GM21360 (cell line): ENCODE results near the gene TNS1.
"Not testable (repeated sequence)": the region's sequence is repeated elsewhere in the genome, so short reads cannot be mapped to it uniquely, and the experiment has no call there.

Experiments used
- ATAC-seq: cut with Tn5 transposase; IDR thresholded peaks from one replicate; pipeline ENCODE4 v1.9.1; 2021; ENCODE audit warnings: mild to moderate bottlenecking, moderate library complexity; ENCODE audit not compliant: unreplicated experiment

Gene TNS1

DNA sequence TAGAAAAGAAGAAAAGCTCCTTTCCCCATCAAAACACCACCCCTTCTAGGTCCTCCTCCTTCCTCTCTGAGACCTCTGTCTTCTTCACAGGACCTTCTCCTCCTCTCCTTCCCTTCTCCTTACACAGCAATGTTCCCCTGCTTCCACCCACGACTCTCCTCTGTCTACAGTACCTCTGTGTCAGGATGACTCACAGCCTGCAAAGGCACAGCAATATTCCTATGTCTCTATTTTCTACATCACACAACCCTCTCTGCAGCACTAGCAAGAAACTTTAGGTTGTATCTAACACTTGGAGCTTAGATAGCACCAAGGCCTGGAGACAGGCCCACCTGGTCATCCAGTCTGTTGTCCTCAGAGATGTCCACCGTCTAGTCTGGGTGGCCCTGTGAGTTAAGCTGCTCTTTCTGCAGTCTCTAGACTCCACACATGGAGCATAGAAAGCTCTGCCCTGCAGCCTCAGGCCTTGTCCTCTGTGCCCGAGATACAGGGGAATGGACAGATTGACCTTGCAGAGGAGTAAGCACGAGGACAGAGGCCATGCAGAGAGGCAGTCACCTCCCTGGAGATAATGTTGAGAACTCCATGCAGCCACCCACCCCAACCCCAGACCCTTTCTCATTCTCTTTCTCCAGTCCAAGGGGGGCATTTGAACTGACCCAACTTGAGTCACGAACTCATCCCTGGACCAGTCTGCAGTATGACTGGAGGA is 212.0 kb downstream of the TNS1 start:
- no peak for ATAC-seq

DNA sequence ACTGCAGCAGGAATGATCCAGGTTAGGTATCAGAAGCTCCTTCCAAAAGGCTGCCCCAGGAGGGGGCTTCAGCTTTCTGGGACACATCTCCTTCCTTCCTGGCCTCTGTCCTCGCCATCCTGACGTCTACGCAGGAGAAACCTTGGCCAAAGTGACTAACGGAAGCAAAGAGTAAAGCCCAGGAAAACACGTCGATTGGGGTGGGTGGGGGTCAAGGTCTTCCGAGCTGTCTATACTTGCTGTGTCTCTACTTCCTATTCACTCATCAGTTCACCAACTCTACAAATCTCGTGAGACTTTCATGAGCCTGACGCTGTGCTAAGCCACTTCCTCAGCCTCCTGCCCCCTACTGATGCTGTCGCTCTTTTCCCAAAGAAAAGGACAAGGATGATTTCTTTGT is 212.6 kb downstream of the TNS1 start:
- ATAC-seq, result no peak

GRCh38 chr2:217789736-217790181 is 213.0 kb downstream of the TNS1 start:
- no peak for ATAC-seq

- no peak for ATAC-seq
These were observed 213.6 kb downstream of the TNS1 start for GRCh38 chr2:217789003-217789735.

DNA sequence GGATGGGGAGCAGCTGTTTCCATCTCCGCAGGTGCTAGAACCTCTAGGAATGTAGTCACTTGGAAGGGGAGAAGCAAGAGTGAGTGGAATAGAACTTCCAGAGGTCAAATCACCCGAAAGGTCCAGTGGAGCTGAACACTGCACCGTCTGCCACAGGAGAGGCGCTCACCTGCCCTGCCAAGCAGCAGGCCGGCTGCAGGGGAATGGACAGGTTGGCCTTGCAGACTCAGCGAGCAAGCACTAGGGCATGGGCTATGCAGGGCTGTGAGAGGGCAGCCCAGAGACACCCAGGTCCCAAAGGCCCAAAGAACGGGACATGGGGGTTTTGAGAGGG is 214.2 kb downstream of the TNS1 start:
- no peak for ATAC-seq

- ATAC-seq, result no peak
These were observed 215.5 kb downstream of the TNS1 start for GRCh38 chr2:217787160-217787877.

DNA sequence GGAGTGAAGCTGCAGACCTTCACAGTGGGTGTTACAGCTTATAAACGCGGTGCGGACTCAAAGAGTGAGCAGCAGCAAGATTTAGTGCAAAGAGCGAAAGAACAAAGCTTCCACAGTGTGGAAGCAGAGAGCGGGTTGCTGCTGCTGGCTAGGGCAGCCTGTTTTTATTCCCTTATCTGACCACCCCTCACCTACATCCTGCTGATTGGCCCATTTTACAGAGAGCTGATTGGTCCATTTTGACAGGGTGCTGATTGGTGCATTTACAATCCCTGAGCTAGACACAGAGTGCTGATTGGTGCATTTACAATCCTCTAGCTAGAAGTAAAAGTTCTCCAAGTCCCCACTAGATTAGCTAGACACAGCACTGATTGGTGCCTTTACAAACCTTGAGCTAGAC is 216.2 kb downstream of the TNS1 start:
- ATAC-seq, result not testable (repeated sequence)

- ATAC-seq, result no peak
These were observed 217.2 kb downstream of the TNS1 start for GRCh38 chr2:217785544-217786045.

DNA sequence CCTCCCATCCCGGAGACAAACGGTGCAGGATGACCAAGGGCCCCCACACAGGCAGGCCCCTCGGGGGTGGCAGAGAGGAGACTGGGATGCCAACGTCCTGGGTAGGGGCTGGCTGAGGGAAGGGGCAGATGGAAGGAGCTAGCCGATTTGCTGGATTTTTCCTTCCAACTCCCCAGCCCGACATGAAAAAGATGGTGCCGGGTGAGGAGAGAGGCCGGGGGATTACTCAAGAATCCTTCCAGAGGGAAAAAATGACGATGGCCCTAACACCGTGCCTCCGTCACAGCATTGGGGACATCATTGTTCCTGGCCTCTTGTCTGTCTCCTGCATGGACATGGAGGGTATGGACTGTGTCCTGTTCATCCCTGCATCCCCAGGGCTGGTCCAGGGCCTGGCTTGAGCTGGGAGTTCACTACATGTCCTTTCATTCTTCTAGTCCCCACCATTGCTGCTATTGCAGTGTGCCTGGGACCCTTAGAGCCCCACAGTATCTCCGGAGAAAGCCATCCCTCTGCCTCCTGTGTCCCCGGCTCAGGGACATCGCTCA is 217.7 kb downstream of the TNS1 start:
- ATAC-seq, result no peak

- no peak for ATAC-seq
These were observed 219.6 kb downstream of the TNS1 start for GRCh38 chr2:217783243-217783642.

DNA sequence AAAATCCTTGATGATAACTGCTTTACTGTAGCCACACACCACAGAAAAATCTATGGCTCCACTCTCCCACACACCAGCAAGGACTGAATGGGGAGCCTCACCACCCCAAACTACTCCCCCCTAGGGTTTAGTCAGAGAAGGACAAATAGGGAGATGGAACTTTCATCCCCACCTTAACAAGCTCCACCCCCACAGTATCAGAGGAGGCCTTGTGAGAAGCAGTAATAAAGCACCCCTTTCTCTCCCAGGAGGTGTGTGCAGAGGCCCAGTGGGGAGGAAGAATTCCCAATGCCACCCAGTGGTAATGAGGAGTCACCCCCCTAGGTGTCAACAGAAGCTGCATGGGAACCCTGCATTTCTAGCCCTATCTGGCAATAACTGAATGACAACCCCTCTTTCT is 224.9 kb downstream of the TNS1 start:
- no peak for ATAC-seq

DNA sequence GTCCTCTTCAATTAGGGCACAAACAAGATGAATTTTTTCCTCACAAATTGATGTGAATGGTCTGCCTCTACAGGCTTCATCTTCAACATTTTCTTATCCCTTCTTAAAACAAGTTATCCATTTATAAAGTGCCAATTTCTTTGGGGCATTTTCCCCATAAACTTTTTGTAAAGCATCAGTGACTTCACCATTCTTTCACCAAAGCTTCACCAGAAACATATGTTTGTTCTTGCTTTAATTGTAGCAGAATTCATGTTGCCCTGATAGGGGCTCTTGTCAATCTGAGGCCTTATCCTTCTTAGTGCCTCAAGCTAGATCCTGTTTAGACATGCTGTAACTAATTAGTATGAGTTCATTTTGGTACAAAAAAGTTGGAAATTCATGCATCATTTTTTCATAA is 226.2 kb downstream of the TNS1 start:
- ATAC-seq, result no peak

DNA sequence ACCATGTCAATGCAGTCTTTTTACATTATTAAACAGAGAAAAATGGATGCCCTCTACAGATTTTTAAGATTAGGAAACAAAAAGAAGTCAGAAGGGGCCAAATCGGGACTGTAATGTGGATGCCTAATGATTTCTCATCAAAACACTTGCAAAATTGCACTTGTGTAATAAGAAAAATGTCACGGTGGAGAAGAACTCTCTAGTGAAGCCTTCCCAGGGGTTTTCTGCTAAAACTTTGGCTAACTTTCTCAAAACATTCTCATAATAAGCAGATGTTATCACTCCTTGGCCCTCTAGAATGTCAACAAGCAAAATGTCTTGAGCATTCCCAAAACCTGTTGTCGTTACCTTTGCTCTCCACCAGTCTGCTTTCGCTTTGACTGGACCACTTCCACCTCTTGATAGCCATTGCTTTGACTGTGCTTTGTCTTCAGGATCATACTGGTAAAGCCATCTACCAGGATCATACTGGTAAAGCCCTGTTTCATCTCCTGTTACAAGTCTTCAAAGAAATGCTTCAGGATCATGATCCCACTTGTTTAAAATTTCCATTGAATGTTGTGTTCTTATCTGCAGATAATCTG is 226.8 kb downstream of the TNS1 start:
- ATAC-seq, result no peak

- no peak for ATAC-seq
These were observed 228.6 kb downstream of the TNS1 start for GRCh38 chr2:217774232-217774631.

DNA sequence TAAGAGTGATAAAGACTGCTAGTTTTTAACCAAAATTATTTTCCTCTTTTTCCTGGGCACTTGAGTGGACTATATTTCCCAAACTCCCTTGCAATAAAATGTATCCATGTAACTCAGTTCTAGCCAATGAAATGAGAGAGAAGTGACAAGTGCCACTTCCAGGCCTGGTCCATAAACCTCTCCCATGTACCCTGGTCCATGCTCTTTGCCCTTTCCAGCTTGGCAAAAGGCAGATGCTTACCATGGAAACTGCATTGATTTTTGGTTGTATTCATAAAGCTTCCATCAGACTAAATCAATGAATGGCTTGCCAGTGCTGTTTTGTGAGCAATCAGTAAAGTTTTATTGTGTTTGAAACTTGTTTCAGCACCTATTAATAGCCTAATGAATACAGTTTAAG is 229.3 kb downstream of the TNS1 start:
- no peak for ATAC-seq

DNA sequence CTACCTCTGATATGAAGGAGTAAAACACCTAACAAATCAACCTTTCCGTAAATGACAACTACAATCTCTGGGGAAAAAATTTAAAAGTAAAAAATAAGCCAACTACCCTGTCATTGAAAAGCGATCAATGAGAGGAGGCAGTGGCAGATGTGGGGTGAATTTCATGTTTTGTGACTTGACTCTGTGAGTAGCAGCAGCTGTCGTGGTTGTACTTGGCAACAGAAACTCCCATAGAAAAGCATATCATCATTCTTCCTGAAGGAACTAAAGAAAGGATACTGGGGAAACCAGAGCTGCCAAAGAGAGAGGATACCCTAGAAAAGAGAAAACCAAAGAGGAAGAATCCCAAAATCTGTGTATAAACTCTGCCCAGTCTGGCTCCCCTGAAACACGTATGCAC is 236.4 kb downstream of the TNS1 start:
- ATAC-seq, result no peak

DNA sequence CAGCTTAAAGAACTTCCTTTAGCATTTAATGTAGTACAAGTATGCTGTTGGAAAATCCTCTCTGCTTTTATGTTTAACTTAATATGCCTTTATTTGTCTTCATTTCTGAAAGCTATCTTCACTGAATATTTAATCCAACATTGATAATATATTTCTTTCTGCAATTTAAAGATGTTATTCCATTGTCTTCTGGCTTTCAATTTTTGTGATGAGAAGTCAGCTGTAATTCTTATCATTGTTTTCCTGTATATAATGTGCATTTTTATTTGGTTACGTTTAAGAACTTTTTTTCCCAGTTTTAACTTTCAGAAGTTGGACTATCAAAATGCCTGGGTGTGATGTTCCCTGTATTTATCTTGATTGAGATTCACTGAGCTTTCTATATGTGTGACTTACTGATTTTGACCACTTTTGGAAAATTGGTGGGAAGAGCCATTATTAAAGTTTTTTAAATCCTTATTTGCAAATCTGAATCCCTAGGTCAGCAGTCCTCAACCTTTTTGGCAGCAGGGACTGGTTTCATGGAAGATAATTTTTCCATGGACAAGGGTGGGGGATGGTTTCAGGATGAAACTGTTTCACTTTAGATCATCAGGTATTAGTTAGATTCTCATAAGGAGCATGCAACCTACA is 241.0 kb downstream of the TNS1 start:
- ATAC-seq, result no peak

DNA sequence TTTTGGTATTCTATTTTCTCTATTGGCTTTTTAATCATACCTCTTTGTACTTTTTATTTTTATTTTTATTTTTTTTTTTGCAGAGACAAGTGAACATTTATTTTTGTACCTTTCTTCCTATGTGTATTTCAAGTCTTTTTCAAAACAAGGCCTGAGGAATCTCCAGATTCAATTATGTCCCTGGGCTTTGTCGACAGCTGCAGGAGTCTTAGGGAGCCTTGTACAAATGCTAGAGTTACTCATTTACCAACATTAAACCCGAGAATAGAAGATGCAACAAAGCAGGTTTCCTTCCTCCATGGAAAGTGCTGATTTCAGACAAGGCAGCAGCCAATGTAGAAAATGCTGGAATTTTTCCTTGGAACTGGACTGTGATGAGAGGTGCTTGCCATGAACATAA is 242.8 kb downstream of the TNS1 start:
- ATAC-seq, result no peak

- no peak for ATAC-seq
These were observed 245.7 kb downstream of the TNS1 start for GRCh38 chr2:217757108-217757463.

DNA sequence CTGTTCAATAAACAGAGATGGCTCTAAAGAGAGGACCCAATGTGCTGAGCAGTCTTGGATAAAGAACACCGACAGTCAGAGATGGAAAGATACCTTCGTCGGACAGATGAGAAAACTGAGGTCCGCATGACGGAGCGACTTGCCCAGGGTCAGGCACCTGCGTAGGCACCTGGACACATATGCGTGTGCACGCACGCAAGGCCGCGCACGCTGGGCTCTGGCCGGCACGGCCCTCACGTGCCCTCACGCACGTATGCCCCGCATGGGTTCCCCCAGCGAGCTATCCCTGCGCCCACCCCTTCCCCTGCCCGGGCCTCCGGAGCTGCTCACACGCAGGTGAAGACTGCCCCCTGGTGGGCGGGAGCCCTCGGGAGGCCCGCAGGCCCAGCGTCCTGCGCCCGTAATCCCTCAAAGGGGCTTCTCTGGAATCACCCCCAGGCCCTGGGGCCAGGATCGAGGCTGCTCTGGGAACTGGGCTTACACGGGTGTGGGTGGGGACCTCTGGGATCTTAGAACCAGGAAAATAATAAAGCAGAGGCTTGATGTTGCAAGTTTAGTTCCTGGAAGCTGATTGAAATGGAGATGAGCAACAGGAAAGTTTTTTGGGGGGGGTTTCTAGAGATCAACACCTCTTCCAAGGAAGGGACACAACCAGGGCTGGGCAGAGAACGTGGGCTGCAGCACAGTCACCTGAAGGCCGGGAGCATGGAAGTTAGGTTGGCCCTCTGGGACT is 246.3 kb downstream of the TNS1 start:
- ATAC-seq, result no peak
